HG02852 (cell line): Measurements from ENCODE around the gene CFP.

Source experiments
- ATAC-seq: cut with Tn5 transposase; IDR thresholded peaks from one replicate; pipeline ENCODE4 v1.9.1; 2021; ENCODE audit warnings: mild to moderate bottlenecking, moderate library complexity; ENCODE audit not compliant: unreplicated experiment

Gene CFP

DNA sequence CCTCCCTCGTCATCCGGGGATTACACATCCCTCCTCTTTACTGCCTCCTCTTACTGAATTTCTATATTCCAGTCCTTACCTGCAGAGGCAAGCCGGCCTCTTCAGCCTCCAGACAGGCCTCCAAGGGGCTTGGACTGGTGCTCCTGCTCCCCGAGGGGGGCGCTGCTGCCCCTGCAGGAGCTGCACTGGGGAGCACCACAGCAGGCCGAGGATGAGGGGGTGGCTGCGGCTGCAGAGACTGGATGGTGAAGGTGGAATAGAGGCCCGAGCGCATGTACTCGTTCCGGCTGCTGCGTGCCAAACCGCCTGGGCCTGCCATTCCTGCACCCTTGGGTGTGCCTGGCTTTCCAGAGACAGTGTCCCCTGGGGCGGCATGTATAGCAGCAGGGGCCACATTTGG is 9.1 kb upstream of the CFP start:
- no peak for ATAC-seq

DNA sequence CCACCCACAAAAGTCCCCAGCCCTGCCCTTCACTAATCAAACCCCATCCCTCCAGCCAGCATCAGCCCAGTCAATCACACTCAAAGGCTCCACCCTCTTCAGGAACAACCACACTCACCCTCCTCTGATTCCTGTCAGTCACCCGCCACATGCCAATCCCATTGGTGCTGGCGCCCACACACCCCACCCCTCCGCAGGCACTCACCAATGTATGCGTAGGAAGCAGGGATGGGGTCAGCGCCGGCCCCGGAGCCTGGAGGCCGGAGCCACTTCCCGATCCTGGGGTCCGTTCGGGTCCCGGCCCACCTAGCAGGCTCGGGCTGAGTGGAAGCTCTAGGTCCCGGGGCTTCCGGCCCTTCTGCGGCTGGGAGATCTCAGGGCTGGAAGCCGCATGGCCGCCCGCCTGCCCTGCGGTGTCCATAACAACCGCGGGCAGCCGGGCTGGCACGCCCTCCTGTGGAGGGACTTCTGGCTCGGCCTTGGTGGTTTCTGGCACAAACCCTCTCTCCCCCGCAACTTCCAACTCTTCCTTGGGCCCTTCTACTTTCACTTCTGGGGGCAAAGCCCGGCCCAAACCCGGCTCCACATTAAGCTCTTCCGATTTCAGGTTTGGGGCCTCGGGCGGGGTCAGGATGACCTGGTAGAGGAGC is 7.9 kb upstream of the CFP start:
- ATAC-seq = peak; percentile 46

DNA sequence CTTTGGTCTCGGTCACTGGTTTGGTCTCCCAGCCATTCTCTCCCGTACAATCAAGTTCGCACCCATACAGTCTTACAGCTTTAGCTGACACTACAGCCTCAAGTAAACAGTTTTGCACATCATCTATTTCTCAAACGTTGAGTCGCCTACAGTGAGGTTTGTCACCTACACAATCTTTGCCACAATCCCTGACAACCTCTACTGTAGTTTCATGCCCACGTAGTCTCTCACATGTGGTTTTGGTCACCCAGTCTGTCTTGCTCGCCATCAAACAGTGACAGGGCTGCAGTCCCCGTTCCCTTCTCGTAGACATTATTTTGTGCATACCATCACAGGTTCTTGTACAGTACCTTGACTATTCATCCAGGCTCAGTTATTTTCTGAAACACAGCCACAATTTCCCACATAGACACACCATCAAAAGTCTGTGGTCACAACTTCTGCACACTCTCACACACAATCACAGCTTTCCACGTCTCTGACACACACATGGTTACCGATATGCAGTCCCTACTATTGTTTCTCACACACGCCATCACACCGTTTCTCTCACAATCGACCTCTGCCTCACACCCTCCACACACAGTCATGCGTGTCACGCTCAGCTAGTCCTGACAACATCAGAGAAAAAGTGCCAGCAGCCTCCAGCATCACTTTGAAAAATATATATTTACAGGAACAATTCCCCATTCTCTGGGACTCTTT is 5.3 kb upstream of the CFP start:
- no peak for ATAC-seq

DNA sequence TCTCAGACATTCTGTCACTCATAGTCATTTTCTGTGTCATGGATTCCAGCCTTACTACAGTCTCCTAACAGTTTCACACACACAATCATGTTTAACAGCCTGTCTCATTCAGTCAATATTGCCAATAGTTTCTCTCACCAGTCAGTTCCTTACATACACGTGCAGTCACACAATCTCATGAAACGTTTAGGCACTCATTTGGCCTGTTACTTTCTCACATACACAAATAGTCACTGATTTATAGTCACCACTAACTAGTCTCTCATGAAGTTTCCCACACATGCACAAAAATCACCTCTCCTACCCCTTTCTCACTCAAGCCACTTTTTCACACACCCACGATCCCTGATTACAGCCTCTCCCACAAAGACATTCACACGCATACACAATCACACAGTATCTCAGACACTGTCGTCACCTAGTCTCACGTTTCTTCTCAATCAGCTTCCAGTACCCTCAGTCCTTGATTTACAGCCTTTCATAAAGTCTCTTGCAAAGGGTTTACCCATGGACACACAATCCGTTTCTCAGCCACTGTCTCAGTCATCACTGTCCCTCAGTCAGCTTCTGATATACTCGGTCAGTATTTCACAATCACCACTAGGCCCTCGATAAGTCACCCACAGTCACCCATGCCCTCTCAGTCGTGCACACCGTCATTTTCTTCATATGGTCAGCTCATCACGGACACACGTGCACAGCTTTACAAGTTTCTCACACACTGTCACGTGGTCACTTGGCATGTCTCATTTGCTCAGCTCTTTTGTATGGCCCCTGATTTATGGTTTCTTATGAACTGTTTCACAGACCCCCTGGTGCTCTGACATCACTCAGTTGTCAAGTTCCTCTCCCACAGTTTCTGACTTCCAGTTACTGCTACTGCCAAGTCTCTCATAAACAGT is 4.2 kb upstream of the CFP start:
- no peak for ATAC-seq

DNA sequence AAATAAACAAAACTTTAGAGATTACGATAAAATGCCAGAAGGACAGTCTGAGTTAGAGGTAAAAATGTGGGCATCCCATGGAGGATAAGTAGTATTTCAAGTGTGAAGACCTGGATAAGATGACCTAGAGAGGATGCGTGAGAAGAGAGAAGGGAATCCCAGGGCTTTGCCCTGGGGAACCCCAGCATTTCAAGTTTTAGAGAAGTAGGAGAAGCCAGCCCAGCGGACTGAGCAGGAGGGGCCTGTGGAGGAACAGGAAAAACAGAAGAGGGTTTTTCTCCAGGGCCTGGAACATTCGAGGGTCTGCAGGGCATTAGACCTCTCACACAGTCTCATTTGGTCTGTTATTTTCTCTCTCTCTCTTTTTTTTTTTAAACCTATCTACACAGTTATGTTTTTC is 2.9 kb upstream of the CFP start:
- no peak for ATAC-seq

DNA sequence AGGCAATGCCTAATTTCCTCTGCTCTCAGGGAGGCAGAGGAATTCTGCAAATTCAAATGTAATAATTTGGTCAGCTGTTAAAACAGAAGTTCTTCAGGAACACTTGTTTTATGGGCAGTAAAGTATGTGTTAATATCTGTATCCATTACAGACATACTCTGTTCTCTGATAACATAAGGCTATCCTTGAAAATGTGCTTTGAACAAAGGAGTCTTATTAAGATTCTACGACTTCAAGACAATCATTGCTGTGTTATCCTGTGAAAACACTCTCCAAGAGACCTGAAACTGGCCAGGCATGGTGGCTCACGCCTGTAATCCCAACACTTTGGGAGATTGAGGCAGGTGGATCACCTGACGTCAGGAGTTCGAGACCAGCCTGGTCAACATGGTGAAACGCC is 1.9 kb upstream of the CFP start:
- no peak for ATAC-seq

DNA sequence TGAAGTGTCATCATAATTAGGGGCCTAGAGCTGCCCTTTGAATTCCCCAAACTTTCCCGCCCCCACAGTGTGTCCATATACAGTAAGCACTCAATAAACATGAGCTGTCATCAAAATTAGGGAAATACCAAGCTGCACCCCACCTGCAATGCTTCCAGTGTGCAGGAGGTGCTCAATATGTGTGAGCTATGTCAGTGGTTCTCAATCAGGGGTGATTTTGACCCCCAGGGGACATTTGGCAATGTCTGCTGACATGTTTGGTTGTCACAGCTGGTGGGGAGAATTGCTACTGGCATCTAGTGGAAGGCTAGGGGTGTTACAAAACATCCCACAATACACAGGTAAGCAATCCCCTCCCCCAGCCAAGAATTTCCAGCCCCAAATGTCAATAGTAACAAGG is 748 bp downstream of the CFP start:
- ATAC-seq = no peak

DNA sequence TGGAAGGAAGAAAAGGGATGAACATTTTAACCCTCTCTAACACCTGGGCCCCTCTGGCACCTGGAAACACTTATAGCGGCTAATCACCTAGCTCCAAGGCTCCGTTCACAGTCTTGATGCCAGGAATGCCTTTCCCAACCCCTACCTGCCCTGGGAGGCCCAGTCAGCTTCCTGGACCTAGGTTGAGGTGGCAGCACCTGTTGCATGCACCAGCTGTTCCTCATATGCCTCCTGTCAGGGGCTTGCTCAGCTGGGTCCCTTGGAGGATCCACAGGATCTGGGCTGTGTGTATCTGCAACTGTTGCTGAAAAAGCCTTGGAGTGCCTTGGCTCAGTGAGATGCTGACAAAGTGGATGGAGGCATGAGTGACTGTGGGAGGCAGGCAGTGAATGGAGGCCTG is 4.4 kb downstream of the CFP start:
- ATAC-seq = no peak

DNA sequence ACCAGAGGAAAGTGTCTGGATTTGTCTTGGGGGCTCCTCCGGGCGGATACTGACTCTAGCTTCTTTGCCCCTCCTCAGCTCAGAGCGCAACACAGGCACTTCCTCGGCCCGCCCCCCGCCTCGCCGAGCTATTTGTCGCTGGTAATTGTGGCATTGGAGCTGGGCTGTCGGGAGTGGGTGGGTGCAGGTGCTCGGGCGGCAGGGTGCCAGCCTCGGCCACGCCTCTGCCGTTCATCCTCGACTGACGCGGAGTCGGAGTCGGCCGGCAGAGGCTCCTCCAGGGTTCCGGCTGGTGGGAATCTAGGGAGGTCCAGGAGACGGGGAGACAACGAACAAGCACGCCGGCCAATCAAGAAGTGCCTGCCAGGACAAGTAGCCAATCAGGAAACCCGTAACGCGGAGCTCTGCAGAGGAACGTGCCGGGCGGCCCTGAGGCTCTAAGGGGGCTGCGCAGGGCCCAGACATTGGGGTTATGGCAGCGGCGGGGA is 6.1 kb downstream of the CFP start:
- ATAC-seq = no peak

DNA sequence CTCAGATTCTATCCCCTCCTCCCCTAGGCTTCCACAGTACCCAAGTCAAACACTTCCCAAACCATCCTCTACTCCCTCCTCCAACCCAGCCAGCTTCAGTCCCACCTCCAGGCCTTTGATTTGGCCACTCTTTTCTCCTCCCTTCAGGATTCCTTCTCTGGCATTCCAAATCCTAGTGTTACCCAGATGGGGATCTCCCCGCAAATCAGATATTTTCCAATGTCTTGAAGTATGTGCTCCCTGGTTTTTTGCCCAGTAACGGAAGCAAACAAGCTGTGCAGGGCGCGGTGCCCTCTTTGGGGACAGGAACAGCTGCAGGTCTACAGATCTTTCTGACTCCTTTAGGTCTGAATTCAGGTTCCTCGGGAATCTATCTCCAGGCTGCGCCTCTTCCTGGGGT is 7.9 kb downstream of the CFP start:
- ATAC-seq = no peak

DNA sequence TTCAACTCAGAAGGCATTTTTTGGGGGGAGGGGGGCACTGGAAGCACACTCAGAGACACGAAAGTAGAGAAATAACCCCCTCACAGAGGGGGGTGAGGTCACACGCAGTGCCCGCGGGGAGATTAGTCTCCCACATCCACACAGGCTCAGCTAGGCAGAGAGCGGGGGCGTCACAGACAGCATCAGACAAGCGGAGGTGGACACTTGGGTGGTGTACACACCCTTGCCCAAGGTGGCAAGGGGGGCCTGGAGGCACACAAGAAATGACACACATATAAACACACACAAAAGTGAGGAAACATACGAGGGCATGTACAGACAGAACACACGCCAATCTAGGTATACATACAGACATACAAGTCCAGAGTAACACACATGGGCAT is 9.4 kb downstream of the CFP start:
- no peak for ATAC-seq

DNA sequence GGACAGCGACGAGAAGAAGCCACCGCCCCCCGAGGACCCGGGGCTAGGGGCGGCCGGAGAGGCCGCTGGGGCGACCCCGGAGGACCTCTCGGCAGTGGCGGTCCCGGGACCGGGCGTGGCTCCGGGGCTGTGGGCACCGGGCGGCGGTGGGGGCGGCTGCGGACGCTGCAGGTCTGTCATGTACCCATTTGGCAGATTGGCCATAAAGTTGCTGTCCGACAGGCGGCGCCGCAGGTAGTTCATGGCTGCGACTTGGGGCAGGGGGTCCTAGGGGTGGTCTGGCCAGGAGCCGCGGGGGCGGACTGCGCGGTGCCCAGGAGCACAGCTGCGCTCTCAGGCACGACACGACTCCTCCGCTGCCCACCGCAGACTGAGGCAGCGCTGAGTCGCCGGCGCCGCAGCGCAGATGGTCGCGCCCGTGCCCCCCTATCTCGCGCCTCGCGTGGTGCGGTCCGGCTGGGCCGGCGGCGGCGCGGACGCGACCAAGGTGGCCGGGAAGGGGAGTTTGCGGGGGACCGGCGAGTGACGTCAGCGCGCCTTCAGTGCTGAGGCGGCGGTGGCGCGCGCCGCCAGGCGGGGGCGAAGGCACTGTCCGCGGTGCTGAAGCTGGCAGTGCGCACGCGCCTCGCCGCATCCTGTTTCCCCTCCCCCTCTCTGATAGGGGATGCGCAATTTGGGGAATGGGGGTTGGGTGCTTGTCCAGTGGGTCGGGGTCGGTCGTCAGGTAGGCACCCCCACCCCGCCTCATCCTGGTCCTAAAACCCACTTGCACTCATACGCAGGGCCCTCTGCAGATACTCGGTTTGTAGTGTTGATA is 10.0 kb downstream of the CFP start, which contains the start of gene SYN1:
Gene SYN1, minus strand, starts transcription at position 372 of the 817 bp plus-strand sequence. Its CDS starts 129 bp downstream, at position 243.
- ATAC-seq = no peak

DNA sequence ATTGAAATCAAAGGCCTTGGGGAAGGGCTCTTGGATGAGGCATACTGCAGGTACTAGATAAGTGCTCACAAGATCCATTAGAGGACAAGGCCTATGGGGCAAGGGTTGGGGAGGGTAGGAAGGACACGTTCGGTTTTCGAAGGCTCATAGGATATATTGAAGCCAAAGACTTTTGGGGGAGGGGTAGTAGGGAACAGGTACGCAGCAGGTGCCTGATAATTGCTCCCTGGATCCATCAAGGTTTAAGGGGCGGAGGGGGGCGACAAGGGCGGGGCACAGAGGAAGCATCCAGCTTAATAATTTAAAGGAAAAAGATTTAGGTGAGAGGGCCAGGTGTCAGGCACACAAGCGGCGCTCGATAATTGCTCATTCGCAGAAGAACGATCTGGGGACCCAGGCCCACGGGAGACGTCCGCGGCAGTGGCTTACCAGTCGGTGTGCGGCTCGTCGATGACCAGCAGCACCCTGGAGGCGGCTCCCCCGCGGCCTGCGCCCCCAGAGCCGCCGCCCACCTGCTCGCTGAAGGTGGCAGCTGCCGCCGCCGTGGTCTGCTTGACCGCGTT is 10.7 kb downstream of the CFP start:
- ATAC-seq = no peak

DNA sequence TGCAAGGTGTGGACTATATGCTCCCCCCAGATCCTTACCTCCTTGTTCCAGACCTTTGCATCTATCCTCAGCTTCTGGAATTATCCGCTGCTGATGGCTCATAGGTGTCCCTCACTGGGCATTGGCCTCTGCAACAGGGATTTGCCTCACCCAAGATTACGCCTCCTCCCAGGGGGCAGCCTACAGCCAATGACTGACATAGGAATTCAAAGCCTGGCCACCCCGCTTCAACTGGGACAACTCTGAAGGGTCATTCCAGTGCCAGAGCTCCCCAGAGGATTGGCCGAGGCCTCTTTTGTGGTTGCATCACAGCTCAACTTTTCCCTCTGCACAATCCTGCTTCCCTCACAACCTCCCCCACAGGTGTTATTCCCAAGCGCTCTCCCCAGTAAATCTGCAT is 15.1 kb downstream of the CFP start:
- ATAC-seq = no peak

DNA sequence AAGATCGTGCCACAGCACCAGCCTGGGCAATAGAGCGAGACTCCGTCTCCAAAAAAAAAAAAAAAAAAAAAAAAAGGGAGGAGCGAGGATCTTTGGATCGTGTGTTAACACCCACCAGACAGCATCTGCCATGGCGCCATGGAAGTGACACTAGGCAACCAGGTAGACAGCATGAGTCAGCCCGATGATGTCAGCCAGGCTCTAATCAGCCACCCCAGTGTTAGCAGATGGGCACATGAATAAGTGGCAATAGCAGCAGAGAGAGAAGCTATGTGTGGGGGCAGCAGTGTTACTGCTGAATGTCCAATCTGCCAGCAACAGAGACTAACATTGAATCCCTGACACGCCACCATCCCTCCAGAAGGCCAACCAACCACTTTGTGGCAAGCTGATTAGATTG is 16.6 kb downstream of the CFP start:
- ATAC-seq = no peak

DNA sequence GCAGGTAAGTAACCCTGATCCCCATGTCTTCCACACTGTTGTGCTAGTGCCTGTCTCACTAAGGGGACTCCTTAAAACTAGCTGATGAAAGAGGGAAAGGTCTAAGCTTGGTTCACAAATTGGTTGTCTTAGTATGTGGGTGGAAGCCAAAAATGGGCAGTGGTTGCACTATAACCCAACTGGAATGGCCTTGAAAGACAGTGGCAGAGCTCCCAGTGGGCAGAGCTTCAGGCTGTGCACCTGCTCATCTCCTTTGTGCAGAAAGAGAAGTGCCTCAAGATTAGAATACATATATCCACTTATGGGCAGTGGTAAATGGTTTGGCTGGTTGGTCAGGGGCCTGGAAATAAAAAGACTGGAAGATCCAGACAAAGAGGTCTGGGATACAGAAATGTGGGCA is 17.3 kb downstream of the CFP start:
- ATAC-seq = no peak

DNA sequence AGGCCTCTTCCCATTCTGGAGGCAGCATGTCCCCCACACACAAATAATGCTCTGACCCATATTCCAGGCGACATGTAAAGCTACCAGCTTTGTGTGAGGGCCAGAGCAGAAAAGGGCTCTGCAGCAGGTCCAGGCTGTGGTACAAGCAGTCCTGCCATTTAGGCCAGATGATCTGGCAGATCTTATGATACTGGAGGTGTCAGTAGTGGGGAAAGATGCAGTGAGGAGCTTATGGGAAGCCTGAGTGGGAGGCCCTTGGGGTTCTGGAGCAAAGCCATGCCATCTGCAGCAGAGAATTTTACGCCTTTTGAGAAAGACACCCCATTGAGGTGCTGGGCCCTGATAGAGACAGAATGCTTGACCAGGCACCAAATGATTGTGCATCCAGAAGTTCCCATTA is 17.8 kb downstream of the CFP start:
- no peak for ATAC-seq

DNA sequence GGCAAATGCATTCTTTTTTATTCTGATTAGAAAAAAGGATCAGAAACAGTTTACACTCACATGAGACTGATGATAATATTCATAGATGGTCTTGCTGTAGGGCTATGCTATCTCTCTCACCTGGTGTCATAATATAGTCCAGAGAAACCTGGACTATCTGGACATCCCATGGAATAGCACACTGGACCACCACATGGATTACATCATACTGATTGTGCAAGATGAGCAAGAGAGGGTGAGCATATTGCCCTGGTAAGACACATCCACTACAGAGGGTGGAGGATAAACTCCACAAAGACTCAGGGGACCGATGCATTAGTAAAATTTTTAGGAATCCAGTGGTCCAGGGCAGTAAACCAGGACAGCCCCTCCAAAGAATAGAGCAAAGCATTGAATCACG is 18.2 kb downstream of the CFP start:
- no peak for ATAC-seq

DNA sequence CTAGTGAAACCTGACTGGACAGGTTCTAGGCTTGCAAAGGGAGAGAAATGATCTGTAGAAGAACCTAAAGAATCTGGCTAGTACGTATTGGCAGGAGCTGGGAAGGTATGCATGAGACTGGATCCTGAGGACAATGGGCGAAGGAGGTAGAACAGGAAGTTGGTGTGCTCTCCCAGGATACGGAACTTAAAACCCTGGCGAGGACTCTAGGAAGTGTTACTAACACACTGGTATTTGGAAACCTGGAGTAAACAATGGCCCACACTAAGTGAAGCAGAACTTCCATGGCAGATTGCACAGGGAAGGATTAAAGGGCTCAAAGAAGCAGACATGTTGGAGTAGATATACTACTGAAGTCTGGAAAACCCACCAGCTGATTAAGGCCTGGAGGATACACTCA is 19.2 kb downstream of the CFP start:
- ATAC-seq = no peak

DNA sequence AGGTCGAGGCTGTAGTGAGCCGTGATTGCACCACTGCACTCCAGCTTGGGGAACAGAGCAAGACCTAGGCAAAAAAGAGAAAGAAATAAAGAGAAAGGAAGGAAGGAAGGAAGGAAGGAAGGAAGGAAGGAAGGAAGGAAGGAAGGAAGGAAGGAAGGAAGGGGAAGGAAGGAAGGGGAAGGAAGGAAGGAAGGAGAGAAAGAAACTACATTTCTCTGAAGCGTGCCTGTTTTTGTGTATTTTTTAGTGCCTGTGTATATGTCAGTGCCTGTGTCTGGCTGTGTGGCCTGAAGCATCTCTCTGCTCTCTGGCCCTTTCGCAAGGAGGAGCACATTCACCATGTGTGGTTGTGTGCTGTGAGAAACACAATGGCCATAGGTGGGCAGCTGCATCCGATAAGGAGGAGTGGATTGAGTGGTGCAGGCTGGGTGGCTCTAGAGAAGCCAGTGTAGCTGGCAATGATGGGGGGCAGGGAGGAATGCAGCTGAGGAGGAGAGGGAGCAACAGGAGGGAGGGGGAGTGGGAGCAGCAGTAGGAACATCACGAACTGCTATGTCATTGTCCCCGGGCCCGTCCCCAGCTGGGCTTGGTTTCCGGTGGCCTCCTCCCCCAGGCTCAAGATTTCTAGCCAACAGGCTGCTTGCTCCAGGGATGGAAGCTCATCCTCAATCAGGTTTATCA is 21.5 kb downstream of the CFP start:
- ATAC-seq = no peak
